HTERT RPE-1 (cell line): Measurements from ENCODE around the gene PATJ.
"Not testable (repeated sequence)": the region's sequence is repeated elsewhere in the genome, so short reads cannot be mapped to it uniquely, and the experiment has no call there.

ENCODE experiments used
- in situ Hi-C: fragments of 300-500 bp; cut with MboI; formaldehyde crosslinking; loops from 4 replicates; pipeline ENCODE4 v1.14.3; 2020; ENCODE audit warnings: low sequenced_read_pairs

Gene PATJ

GRCh38 chr1:62142496-62142895 is 400.2 kb downstream of the PATJ start:
- in situ Hi-C loops = no loop called here

DNA sequence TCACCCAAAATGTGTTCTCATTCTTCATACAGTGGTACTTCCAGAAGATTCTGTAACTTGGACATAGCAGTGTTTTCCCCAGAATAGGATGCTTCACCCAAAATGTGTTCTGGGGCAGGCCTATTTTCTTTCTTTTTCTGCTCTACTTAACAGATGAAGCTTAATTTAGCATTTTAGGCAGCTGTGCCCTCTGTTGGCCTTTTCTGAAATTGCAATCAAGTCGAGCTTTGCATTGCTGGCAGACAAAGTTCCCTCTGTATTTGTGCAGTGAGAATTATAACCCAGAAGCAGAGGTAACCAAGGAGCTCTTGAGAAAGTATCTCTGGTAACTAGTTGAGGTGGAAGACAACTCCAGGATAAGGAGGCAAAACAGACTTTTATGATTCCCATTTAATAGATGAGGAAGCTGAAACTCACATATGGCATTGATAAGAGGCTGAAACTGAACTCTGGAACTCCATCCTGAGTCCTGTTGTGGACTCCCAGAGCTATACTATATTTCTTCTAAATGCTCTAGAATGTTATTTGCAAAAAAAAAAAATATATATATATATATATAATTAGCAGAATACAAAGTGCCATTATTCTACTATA is 402.1 kb downstream of the PATJ start:
- in situ Hi-C loops = no loop called here

DNA sequence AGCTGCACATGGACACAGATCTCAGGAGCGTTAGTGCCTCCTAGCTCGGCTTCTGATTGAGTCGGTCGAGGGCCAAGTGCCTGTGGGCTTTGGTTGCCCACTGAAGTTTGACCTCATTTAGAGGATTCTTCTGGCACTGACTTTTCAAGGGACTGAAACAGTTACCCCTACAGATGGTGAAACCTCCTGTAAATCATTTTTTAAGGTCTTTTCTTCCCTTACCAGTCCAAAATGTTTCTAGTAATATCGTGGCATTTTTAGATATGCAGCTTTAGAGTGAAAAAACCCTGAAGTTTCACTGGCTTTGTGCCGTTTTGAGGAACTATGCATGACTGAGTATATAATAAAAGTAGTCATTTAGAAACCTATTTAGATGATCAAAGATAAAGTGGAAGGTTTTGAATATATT is 417.7 kb downstream of the PATJ start:
- in situ Hi-C loops = no loop called here

- in situ Hi-C loops = no loop called here
Measured at GRCh38 chr1:62161711-62162110, 419.4 kb downstream of the PATJ start.

GRCh38 chr1:62170380-62170779 is 428.1 kb downstream of the PATJ start:
- in situ Hi-C loops = not testable (repeated sequence)

DNA sequence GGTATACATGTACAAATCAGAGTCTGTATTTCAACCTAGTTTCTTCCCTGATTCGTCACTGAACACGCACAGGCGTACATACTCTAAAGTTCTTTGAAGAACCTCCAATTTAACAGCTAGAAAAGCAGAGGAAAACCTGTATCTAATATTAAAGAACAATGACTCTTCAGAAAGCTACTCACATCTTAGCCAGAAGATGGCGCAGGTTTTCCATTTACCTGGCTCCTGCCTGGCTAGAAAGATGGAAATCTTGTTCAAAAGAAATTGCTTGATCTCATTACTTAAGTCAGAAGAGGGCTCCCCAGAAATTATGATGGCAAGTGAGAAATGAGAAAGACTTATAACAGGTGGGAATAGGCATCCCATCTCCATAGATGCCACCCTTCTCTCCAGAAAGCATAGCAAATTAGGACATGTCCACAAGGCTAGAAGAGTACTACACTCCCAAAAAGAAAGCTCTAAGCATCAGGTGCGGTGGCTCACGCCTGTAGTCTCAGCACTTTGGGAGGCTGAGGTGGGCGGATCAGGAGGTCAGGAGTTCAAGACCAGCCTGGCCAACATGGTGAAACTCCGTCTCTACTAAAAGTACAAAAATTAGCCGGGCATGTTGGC is 433.4 kb downstream of the PATJ start:
- in situ Hi-C loops = no loop called here

DNA sequence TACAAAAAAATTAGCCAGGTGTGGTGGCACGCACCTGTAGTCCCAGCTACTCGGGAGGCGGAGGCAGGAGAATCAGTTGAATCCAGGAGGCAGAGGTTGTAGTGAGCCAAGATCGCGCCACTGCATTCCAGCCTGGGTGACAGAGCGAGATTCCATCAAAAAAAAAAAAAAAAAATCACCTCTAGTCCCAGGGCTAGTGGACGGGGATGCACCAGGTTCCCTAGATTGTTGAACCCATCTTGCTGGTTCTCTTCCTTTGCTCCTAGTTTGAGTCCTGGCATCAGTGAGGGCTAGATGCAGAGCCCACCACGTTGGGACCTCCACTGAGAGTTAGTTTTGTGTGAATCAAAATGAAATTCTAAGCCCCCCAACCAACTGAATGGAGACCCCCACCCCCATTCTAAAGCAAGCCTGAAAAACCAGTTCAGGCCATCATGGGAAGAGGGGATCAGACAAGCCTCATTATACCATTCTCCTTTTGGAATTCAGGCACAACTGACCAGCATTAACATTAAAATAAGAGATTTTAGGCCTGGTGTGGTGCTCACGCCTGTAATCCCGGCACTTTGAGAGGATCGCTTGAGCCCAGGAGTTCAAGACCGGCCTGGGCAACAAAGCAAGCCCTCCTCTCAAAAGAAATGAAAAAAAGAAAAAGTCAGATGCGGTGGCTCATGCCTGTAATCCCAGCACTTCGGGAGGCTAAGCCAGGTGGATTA is 434.5 kb downstream of the PATJ start:
- in situ Hi-C loops = no loop called here

DNA sequence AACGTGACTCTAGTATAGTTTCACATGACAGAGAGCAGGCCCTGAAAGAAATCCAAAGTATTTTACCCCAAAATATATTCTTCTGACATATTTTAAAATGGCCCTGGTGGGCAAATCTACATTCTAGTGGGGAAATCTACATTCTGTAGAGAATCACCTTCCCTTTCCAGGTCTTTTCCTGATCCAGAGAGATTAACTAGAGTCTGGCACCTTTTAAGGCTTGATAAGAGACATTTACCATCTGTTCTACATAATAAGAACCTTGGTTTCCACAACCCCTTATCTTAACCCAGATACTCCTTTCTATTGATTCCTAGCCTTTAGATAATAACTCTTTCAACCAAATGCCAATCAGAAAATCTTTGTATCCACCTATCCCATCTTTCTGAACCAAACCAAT is 435.3 kb downstream of the PATJ start:
- in situ Hi-C loops = no loop called here

- in situ Hi-C loops = no loop called here
Measured at GRCh38 chr1:62178372-62178771, 436.1 kb downstream of the PATJ start.

GRCh38 chr1:62180054-62180453 is 437.8 kb downstream of the PATJ start:
- in situ Hi-C loops = not testable (repeated sequence)

DNA sequence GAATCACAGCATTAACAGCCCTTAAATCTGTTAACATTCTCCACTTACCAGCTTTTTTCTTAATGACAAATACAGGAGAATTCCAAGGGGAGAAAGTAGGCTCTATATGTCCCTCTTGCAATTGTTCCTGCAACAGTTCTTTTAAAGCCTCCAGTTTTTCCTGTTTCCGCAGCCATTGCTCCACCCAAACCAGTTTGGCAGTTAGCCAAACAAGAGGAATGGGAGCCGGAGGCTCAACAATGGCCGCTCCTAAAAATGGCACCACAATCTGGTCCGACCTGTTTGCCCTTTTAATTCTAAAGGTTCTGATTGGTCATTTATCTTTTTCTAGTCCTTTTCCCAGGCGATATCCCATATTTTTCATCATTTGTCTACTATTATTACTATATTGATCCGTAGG is 438.4 kb downstream of the PATJ start:
- in situ Hi-C loops = no loop called here

- in situ Hi-C loops = no loop called here
Measured at GRCh38 chr1:62181532-62181931, 439.3 kb downstream of the PATJ start.

GRCh38 chr1:62182157-62182556 is 439.9 kb downstream of the PATJ start:
- in situ Hi-C loops = not testable (repeated sequence)

DNA sequence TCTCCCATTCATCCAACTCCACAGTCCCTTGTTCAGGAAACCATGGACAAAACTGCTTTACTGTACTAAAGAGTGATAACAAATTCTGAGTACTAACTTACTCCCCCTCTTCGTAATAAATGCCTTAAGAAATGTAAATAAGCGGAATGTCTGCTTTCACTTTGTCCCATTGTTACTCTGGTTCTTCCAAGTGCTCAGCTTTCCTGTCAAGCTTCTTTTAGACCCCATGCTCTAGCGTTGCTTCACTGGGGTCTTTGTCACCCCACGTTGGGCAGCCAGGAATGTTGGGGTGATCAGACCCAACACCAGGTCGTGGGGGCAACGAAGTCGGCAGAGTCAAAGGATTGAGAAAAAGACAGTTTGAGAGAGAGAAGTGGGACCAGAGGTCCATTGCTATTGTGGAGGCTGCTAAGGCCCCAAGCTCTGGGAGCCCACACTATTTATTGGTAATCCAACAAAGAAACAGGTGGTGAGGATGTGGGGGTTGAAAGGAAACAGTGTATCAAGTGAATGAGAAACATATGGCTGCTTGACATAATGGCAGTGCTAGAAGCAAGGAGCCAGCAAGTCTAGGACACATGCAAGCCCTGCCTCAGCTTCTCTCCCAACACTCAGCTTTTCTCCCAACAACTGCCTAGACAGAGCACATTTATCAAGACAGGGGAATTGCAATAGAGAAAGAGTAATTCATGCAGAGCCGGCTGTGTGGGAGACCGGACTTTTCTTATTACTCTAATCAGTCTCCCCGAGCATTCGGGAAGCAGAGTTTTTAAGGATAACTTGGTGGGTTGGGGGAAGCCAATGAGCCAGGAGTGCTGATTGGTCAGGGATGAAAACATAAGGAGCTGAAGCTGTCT is 441.1 kb downstream of the PATJ start:
- in situ Hi-C loops = not testable (repeated sequence)

- in situ Hi-C loops = no loop called here
Measured at GRCh38 chr1:62184336-62184735, 442.1 kb downstream of the PATJ start.

DNA sequence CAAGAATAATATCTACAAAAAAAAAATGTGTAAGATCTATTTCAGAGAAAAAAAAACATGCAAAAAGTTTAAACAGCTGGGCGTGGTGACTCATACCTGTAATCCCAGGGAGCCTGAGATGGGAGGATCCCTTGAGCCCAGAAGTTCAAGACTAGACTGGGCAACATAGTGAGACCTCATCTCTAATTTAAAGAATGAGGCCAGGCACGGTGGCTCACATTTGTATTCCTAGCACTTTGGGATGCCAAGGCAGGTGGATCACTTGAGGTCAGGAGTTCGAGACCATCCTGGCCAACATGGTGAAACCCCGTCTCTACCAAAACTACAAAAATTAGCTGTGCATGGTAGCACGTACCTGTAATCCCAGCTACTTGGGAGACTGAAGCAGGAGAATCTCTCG is 443.0 kb downstream of the PATJ start:
- in situ Hi-C loops = not testable (repeated sequence)

GRCh38 chr1:62185677-62186076 is 443.4 kb downstream of the PATJ start:
- in situ Hi-C loops = no loop called here

DNA sequence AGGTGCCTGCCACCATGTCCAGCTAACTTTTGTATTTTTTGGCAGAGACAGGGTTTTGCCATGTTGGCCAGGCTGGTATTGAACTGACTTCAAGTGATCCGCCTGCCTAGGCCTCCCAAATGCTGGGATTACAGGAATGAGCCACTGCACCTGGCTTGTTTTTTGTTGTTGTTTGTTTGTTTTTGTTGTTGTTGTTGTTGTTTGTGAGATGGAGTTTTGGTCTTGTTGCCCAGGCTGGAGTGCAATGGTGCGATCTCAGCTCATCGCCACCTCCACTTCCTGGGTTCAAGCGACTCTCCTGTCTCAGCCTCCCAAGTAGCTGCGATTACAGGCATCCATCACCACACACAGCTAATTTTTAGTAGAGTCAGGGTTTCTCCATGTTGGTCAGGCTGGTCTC is 445.3 kb downstream of the PATJ start:
- in situ Hi-C loops = no loop called here

- in situ Hi-C loops = no loop called here
Measured at GRCh38 chr1:62188111-62188510, 445.8 kb downstream of the PATJ start.

DNA sequence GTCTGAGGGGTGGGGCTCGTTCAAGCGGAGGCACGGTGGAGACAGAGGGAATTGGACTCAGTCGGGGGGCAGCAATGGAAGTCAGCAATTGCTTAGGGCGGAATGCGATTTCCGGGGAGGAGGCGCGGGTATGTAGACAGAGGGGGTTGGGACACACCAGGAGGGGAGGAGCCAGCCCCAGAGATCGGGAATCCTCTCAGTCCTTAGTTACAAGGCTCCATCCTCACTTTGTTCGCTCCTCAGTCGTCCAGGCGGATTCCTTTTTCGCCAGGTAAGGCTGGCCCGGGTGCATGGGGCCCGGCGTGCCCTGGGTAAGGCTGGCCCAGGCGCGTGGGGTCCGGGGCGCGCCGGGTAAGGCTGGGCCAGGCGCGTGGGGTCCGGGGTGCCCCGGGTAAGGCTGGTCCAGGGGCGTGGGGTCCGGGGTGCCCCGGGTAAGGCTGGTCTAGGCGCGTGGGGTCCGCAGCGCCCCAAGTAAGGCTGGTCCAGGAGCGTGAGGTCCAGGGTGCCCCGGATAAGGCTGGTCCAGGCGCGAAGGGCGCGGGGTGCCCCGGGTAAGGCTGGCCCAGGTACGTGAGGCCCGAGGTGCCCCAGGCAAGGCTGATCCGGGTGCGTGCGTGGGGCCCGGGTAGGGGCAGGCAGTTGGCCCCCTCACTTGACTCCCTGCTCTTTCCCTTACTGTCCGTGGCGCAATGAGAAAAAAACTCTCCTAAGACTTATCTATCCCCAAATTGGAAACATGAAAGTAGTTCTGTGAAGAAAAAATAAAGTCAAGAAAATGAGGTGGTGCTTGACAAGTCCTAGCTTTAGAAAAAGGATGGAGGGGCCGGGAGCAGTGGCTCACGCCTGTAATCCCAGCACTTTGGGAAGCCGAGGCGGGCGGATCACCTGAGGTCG is 452.6 kb downstream of the PATJ start, which contains the start of gene L1TD1:
Gene L1TD1, plus strand, starts transcription at position 199 of the 894 bp plus-strand sequence. CDS start 11,780 bp downstream, outside the sequence.
- in situ Hi-C loops = no loop called here
